HG03095 (cell line): ENCODE results near the gene VCAN.
A peak's percentile ranks its signal among the peaks of the same experiment; 100 is the strongest.
"Not testable (repeated sequence)": the region's sequence is repeated elsewhere in the genome, so short reads cannot be mapped to it uniquely, and the experiment has no call there.

Experiments used
- ATAC-seq: cut with Tn5 transposase; IDR thresholded peaks from one replicate; pipeline ENCODE4 v1.9.1; 2021; ENCODE audit warnings: moderate library complexity; ENCODE audit not compliant: unreplicated experiment

The VCAN gene

DNA sequence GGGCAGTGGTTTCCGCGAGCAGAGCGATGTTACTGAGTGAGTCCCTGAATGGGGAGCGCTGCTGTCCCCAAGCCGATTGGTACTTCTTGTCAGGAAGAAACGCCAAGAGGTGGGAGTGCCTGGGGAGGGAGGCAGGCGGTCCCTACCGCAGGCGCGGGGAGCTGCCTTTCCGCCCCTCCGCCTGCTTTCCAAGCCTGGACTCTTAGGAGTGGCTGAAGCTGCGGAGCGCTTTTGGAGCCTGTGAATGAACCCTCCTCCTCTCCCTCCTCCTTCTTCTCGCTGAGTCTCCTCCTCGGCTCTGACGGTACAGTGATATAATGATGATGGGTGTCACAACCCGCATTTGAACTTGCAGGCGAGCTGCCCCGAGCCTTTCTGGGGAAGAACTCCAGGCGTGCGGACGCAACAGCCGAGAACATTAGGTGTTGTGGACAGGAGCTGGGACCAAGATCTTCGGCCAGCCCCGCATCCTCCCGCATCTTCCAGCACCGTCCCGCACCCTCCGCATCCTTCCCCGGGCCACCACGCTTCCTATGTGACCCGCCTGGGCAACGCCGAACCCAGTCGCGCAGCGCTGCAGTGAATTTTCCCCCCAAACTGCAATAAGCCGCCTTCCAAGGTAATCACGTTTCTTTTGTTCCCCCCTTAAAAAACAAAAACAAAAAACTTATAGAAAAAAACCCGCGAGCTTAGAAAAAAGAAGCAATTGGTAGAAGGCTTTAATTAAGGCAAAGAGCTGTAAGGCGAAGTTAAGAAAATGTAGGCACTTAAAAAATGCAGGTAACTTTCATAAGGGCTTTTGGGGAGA, at the start of gene VCAN:
Gene VCAN (plus strand): TSS at position 340 of the 808 bp plus-strand sequence. CDS start 11,775 bp downstream, outside the sequence.
- ATAC-seq, result no peak

DNA sequence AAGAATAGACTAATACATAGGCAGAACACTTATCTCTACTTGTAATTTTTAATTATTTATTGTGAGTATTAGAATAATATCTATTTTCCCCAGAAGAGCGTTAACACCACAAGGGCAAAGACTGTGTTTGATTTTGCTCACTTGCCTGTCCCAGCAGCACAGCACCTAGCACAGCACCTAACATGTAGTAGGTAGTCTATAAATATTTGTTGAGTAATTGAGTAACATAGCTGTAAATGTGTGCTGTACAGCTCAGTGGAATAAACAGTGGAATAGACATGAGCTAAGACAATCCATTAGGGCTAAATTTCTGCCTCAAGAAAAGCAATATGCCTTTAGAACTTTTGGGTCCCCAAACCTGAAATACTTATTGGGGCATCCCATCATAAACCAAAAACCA, 49.3 kb upstream of the VCAN start:
- no peak for ATAC-seq

- ATAC-seq, result no peak
Measured at GRCh38 chr5:83426855-83427254, 44.7 kb upstream of the VCAN start.

GRCh38 chr5:83428126-83428525, 43.4 kb upstream of the VCAN start:
- ATAC-seq, result no peak

DNA sequence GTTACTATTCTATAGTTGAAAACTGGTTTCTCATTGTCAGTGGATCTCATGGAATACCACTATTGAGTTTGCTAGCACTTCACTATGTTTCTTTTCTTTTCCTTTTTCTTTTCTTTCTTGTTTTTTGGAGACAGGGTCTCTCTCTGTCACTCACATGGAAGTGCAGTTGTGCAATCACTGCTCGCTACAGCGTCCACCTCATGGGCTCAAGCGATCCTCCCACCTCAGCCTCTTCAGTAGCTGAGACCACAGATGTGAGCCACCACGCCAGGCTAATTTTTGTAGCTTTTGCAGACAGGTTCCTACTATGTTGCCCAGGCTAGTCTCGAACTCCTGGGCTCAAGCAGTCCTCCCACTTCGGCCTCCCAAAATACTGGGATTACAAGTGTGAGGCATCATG, 42.7 kb upstream of the VCAN start:
- no peak for ATAC-seq

GRCh38 chr5:83430130-83431010, 41.2 kb upstream of the VCAN start:
- ATAC-seq, result peak; percentile 67

GRCh38 chr5:83433891-83434290, 37.7 kb upstream of the VCAN start:
- no peak for ATAC-seq

DNA sequence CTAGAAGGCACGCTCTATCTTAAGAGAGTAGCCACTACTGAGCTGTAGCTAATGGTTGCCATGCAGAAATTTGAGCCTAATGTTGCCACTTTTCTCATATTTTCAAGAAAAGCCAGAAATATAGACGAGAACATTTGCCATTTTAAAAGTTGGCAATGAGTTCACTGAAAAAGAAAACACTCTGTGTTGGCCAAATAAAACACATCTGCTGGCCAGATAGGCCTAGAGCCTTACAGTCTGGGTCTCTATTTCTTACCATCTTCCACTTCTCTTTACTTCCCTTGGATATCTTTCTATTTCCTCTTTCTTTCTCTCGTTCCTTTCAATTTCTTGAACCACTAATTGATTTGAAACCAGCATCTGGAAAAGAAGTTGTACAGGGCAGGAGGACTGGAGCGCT, 36.6 kb upstream of the VCAN start:
- ATAC-seq, result no peak

DNA sequence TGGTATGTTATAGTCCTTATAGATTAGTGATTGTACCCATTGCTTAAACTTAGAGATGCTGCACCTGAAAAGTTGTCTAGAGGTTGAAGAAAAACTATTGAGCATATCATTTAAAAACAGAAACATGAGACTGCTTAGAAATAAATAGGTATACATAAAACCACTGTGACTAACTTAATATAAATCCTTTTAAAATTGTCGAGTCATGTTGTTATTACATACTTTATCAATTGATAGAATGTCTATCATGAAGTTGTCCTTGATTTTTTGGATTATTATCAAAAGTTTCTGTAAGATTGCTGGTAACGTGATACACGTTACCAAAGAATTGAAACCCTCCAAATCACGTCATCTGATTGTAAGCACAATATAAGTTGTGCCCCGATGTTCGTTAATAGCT, 35.3 kb upstream of the VCAN start:
- ATAC-seq, result no peak

DNA sequence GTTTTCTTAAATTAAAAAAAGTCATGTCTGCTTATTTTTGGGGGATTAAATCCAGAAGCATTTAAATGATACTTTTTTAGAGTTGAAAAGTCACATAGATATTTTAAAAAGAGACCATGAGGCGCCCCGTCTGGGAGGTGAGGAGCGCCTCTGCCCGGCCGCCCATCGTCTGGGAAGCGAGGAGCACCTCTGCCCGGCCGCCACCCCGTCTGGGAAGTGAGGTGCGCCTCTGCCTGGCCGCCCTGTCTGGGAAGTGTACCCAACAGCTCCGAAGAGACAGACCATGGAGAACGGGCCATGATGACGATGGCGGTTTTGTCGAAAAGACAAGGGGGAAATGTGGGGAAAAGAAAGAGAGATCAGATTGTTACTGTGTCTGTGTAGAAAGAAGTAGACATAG, 33.8 kb upstream of the VCAN start:
- ATAC-seq, result not testable (repeated sequence)

- no peak for ATAC-seq
Measured at GRCh38 chr5:83440826-83441225, 30.7 kb upstream of the VCAN start.

- ATAC-seq, result peak; percentile 77
Measured at GRCh38 chr5:83441747-83442146, 29.8 kb upstream of the VCAN start.

DNA sequence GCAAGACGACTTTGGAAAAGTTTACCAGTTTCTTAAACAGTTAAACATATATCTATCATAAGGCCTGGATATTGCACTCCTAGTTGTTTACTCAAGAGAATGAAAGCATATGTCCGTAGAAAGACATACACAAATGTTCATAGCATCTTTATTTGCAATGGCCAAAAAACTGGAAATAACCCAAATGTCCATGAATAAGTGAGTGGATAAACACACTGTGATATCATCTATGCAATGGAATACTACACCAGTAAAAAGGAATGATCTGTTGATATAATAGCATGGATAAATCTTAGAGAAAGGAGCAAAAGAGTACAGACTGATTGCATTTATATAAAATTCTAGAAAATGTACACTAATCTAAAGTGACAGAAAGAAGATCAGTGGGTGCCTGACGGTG, 28.0 kb upstream of the VCAN start:
- no peak for ATAC-seq

- no peak for ATAC-seq
Measured at GRCh38 chr5:83444445-83444844, 27.1 kb upstream of the VCAN start.

- no peak for ATAC-seq
Measured at GRCh38 chr5:83446253-83446947, 25.1 kb upstream of the VCAN start.

DNA sequence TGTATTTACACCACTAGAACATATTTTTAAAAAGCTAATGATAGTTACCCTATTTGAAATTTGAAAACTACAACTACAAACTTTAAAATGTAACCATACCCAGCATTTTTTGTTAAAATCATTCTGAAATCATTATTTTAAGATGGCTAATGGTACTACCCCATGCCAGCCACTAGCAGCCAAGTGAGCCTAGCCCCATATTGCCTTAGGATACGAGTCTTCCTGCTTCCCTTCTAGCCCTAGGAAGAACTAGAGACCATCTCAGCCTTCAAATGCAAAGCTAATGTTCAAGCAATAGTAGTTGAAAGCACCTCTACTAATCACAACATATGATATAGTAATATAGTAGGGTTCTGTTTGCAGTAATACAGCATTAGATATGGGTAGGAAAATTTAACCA, 24.0 kb upstream of the VCAN start:
- no peak for ATAC-seq

DNA sequence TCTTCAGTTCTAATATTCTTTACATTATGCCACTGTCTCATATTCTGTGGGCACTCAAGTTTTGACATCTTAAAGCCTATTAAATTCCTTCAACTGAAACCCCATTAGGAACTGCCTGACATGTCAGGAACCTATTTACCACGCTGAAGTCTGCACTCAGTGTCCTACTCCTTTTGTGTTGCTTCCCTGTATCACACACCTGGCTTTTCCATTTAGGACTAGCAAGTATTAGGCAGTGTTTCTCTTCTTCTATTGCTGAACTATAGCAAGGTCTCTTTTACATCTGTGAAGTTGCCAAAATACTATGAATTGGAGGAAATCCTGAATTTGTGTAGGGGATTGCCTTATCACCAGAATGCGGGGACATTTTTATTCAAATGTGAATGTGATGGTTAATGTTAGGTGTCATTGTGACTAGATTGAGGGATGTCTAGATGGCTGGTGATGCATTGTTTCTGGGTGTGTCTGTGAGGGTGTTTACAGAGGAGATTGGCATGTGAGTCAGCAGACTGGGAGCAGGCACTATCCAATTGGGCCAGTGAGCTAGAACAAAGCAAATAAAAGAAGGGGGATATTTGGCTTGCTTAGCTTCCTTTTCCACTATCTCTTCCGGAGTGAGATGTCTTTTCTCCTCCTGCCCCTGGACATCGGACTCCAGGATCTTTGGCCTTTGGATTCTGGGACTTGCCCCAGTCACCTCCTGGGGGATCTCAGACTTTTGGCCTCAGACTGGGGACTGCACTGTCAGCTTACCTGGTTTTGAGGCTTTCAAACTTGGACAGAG, 21.2 kb upstream of the VCAN start:
- no peak for ATAC-seq

DNA sequence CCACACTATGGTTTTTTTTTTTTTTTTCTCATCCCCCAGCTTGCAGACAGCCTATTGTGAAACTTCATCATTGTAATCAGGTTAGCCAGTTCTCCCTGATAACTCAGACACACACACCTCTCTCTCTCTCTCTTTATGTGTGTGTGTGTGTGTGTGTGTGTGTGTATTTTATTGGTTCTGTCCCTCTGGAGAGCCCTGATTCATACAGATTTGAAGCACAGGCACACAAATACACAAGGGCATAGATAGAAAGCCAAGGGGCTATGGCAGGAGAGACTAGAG, 20.6 kb upstream of the VCAN start:
- ATAC-seq, result no peak

- no peak for ATAC-seq
Measured at GRCh38 chr5:83451955-83452354, 19.6 kb upstream of the VCAN start.

GRCh38 chr5:83453937-83454336, 17.6 kb upstream of the VCAN start:
- no peak for ATAC-seq

DNA sequence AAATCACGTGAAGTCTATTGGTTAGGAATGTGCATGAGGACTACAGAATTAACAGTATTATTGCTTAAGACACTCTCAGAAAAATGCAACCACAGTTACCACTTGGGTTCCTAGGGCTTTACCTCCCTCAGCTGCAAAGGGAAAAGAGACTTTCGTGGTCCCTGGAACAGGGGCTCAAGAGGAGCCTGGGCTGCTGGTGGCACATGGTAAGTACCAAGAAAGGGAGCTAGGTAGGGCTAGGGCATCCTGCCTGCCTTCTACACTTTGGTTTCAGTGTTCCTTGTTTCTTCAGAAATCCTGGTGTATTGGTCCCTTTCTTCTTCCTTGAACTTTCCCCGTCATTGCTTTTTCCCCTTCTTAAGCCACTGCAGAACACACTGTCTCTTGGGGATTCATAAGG, 7.3 kb upstream of the VCAN start:
- no peak for ATAC-seq
